HG03108 (cell line): ENCODE measurements around the gene UTP20.

Source experiments
- ATAC-seq: cut with Tn5 transposase; IDR thresholded peaks from one replicate; pipeline ENCODE4 v1.9.1; 2021; ENCODE audit warnings: moderate library complexity; ENCODE audit not compliant: unreplicated experiment

The UTP20 gene

DNA sequence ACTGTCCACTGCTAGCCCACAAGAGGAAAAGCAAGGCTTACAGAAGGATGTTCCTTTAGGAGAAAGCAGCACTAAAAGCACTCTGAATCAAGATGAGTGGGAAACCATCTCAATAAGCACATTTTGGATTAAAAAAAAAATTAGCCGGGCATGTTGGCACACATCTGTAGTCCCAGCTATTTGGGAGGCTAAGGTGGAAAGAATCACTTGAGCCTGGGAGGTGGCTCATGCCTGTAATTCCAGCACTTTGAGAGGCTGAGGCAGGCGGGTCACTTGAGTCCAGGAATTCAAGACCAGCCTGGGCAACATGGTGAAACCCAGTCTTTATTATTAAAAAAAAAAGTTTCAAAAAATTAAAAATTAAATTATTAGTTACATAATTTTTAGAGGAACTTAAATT, 144.7 kb downstream of the UTP20 start:
- ATAC-seq: no peak

DNA sequence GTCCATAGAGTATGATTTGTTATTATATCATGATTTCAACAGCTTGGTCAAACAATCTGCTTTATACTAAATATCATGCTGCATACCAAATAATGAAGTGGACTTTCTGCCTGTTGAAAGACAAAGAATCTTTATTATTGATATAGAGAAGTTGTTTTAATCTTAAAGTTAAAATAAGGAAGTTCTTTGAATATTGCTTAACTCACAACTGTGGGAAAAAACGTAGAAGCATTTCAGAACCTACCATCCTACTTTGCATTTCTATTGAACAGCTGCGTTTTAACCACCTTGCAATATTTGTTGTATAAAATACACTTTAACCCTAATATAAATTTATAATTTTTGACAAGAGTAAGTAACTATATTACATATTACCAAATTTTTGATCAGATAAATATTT, 150.6 kb downstream of the UTP20 start:
- ATAC-seq: no peak

DNA sequence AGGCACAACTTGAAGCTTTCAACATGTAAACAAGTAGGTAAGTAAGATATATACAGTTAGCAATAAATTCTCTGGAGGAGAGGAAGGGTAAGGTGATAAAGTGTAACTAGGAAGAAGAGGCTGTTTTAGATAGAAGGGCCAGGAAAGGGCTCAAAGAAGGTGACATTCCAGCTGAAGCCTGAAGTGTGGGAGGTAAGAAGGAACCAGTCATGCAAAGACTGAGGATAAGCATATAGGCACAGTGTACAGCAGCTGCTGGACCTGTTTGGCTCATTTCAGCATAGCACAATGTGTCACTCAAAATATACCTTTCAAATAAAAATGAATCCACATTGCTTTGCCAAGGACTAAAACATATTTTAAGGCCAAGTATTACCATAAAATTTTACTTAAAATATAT, 156.2 kb downstream of the UTP20 start:
- no peak for ATAC-seq
